Glomerular visceral epithelial cell (primary cell): Measurements from ENCODE around the gene SPCS2.

Source experiments
- DNase-seq: peaks from one replicate; pipeline ENCODE4 v3.0.0-alpha.2; 2016; ENCODE audit errors: extremely low spot score

The SPCS2 gene

GRCh38 chr11:74948898-74949752 is at the start of gene SPCS2, which contains the start of gene XRRA1:
SPCS2 (plus strand) TSS chr11:74949266; CDS start chr11:74949286, 20 bp downstream.
XRRA1 (minus strand) TSS chr11:74949091; CDS start chr11:74940878, 8,213 bp downstream.
- DNase-seq = peak; percentile 98

GRCh38 chr11:74902342-74902741 is 46.7 kb upstream of the SPCS2 start:
- DNase-seq = no peak

- DNase-seq = no peak
Measured at GRCh38 chr11:74905326-74905725, 43.7 kb upstream of the SPCS2 start.

GRCh38 chr11:74909385-74909784 is 39.7 kb upstream of the SPCS2 start:
- DNase-seq = no peak

GRCh38 chr11:74909812-74910211 is 39.3 kb upstream of the SPCS2 start:
- no peak for DNase-seq

GRCh38 chr11:74923125-74923524 is 25.9 kb upstream of the SPCS2 start:
- no peak for DNase-seq

GRCh38 chr11:74925281-74925680 is 23.8 kb upstream of the SPCS2 start:
- no peak for DNase-seq

GRCh38 chr11:74926304-74927030 is 22.6 kb upstream of the SPCS2 start:
- DNase-seq = peak; percentile 51

- DNase-seq = no peak
Measured at GRCh38 chr11:74927496-74927895, 21.6 kb upstream of the SPCS2 start.

- DNase-seq = peak; percentile 84
Measured at GRCh38 chr11:74929431-74930363, 19.4 kb upstream of the SPCS2 start.

GRCh38 chr11:74932169-74932568 is 16.9 kb upstream of the SPCS2 start:
- peak; percentile 41 for DNase-seq

- peak; percentile 74 for DNase-seq
Measured at GRCh38 chr11:74932797-74933196, 16.3 kb upstream of the SPCS2 start.

- DNase-seq = no peak
Measured at GRCh38 chr11:74933765-74934164, 15.3 kb upstream of the SPCS2 start.

GRCh38 chr11:74935285-74935684 is 13.8 kb upstream of the SPCS2 start:
- DNase-seq = no peak

- no peak for DNase-seq
Measured at GRCh38 chr11:74936087-74936486, 13.0 kb upstream of the SPCS2 start.

- DNase-seq = no peak
Measured at GRCh38 chr11:74936976-74937375, 12.1 kb upstream of the SPCS2 start.

GRCh38 chr11:74937696-74938475 is 11.2 kb upstream of the SPCS2 start:
- no peak for DNase-seq

GRCh38 chr11:74941492-74941891 is 7.6 kb upstream of the SPCS2 start:
- no peak for DNase-seq

GRCh38 chr11:74942073-74942759 is 6.8 kb upstream of the SPCS2 start:
- no peak for DNase-seq

GRCh38 chr11:74948546-74948897 is 544 bp upstream of the SPCS2 start:
- DNase-seq = peak; percentile 17
